Measurements from ENCODE around the gene MINDY2.
"Not testable (repeated sequence)": the region's sequence is repeated elsewhere in the genome, so short reads cannot be mapped to it uniquely, and the experiment has no call there.

The MINDY2 gene

DNA sequence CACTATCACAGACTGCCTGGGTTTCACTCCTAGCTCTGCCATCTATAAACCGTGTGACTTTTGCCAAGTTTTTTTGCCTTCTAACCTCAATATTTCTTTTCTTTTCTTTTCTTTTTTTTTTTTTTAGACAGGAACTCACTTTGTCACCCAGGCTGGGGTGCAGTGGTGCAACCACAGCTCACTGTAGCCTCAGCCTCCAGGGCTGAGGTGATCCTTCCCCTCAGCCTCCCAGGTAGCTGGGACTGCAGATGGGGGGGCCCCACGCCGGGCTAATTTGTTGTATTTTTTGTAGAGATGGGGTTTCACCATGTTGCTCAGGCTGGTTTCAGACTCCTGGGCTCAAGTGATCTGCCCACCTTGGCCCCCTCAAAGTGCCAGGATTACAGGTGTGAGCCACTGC lies 18.4 kb upstream of the MINDY2 start:
- DNase-seq: no peak

DNA sequence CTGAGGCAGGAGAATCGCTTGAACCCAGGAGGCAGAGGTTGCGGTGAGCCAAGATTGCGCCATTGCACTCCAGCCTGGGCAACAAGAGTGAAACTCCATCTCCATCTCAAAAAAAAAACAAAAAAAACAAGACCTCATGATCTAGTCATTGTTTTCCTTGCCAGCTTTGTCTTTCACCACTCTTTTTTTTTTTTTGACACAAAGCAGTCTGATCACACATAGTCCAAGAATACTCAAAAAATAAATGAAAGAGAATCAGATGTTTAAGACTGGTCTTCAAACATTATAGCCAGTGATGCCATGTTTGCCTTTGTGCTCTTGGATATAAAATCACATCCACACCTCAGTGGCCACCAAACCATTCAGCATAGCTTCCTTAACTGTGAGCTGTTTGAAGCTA lies 15.8 kb upstream of the MINDY2 start:
- DNase-seq: no peak

DNA sequence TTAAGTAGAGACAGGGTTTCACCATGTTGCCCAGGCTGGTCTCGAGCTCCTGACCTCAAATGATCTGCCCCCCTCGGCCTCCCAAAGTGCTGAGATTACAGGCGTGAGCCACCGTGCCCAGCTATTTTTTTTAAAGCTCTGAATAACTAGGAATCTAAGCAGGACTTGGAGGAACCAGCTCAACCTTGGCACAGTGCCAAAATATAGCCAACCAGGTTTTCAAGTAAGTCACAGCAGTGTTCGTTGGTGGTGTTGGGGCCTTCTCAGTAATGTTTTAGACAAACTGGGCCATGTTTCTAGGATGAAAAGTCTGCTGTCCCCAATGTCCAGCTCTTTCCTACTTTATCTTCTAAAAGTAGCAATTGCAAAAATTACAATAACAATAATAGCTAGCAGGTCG lies 15.1 kb upstream of the MINDY2 start:
- DNase-seq: no peak

DNA sequence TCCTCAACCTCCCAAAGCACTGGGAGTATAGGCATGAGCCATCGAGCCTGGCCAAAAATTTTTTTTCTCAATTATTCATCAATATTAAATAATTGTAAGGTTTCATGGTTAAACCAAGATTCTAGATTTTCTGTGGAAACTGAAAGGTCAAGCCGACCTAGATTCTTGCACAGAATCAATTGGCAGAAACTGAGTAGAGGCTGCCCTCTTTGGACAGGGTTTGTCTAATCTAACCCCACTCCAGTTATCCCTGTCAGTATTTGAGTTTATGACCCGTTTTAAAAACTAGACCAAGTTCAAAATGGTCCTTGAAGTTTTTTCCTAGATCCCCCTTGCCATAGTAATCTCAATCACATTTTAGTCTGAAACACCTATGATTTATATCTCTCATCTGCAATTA lies 13.0 kb upstream of the MINDY2 start:
- DNase-seq: no peak

DNA sequence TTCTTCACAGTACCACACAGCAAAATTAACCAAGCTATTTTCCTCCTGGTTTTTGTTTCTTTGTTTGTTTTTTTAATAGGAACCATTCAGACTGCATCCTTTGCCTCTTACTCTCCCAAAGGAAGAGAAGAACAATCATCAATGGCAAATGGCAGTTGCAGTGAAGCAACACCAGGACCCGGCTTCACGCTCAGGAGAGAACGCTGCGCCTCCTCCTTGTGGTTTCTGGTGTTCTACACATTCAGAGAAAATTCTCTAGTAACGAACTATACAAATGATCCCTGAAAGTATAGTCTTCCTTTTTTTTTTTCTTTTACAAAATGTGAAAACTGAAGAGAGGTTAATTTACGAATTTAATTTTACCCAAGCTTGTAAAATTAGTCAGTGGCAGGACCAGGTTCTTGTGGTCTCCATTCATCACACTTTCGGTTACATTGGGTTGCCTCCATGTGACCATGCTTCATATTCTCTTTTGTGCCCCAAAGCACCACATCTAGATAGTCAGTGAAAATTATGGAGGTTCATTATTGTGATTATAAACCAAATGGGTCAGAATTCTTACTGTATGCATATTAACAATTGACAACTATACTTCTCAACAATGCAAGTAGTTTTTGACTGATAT lies 10.6 kb upstream of the MINDY2 start:
- DNase-seq: no peak

DNA sequence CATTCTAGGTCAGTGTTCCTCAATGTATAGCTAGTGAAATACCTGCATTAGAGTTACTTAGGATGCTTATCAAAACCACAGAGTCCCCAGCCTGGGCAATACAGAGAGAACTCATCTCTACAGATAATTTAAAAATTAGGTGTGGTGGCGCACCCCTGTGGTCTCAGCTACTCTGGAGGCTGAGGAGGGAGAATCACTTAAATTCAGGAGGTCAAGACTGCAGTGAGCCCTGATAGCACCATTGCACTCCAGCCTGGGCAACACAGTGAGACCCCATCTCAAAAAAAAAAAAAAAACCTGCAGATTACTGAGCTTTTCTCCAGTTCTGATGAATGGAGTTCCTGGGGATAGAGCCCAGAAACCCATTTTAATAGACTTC lies 10.1 kb upstream of the MINDY2 start:
- peak in 1 of 2 experiments; percentile 4 for DNase-seq

DNA sequence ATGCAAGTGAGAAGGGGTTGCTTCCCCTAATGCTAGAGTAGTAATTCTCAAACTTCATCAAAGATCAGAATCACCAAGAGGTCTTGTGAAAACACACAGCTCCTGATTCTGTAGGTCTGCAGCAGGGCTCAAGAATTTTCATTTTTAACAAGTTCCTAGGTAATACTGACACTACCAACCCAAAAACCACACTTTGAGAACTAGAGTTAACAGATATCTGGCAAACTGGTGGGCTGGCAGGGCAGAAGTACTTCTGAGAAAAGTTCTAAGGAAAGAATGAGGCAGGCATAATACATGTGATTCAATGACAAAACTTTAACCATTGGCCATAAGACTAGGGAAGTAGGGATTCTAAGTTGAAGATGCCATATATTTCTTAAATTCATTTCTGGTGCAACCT lies 8.8 kb upstream of the MINDY2 start:
- no peak for DNase-seq

DNA sequence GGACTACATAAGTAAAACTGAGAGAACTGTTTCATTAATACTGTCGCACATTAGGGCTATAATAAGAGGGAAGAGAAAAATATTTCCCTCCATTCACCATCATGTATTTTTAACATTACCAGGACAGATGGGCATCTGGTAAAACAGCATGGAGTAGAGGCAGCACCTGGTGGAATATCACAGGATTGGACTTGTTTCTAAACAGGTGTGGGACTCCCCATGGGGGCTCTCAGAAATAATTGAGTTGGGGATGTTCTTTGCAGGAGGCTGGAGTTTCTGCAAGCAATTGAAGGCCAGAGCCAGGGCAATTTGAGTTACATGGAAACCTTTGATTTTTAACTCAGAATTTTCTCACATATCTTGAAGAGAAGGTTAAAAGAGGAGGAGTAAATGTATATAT lies 8.4 kb upstream of the MINDY2 start:
- DNase-seq: no peak

DNA sequence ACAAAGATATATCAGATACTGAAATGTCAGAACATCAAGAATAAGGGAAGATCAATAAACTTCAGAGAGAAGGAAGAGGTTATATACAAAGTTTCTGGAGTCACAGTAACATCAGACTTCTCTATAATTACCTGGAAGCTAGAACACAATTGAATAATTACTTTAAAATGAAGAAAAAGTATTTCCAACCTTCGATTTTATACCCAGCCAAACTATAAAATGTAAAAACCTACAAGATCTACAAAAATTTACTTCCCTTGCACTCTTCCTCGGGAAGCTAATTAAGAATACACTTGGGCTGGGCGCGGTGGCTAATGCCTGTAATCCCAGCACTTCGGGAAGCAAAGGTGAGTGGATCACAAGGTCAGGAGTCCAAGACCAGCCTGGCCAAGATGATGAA lies 6.6 kb upstream of the MINDY2 start:
- DNase-seq: no peak

DNA sequence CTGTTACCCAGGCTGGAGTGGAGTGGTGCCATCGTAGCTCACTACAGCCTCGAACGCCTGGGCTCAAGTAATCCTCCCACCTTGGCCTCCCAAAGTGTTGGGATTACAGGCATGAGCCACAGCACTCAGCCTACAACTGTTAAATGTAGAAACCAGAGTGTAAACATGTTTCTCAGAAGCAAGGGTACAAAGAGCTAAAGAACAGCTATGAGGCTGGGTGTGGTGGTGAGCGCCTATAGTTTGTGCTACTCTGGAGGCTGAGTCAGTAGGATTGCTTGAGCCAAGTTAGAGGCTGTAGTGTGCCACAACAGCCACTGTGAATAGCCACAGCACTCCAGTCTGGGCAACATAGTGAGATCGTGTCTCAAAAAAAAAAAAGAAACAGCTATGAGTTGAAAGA lies 4.8 kb upstream of the MINDY2 start:
- DNase-seq: no peak

DNA sequence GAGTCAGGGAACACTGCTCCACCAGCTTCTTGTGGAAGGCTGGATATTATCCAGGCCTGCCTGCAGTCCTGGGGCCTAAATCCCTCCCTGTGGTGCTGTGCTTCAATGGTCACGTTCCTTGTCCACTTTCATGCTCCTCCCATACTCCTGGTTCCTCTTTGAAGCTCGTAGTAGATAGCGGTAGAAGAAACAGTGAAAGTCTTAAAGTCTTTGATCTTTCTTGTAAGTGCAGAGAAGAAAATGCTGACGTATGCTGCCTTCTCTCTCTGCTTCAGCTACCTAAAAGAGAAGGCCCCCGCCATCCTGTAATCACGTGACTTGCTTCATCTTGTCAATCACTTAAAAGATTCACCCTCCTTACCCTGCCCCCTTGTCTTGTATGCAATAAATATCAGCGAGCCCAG lies 2.5 kb upstream of the MINDY2 start:
- not testable (repeated sequence) for DNase-seq

DNA sequence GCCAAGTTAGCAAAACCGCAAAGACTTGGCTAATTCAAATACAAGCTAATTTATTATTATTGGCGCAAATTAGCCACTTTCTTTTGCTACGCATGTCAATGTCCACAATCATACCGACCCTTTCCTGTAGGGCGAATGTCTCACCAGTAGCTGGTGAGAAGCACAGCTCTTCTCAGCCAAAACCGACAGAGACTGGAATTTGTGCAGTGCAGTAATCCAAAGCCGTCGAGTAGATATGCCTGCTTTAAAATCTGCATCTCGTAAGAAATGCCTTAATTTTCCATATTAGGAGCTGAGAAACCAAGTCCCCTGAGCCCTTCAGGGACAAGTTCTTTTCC lies 614 bp upstream of the MINDY2 start:
- peak in 1 of 2 experiments; percentile 9 for DNase-seq

DNA sequence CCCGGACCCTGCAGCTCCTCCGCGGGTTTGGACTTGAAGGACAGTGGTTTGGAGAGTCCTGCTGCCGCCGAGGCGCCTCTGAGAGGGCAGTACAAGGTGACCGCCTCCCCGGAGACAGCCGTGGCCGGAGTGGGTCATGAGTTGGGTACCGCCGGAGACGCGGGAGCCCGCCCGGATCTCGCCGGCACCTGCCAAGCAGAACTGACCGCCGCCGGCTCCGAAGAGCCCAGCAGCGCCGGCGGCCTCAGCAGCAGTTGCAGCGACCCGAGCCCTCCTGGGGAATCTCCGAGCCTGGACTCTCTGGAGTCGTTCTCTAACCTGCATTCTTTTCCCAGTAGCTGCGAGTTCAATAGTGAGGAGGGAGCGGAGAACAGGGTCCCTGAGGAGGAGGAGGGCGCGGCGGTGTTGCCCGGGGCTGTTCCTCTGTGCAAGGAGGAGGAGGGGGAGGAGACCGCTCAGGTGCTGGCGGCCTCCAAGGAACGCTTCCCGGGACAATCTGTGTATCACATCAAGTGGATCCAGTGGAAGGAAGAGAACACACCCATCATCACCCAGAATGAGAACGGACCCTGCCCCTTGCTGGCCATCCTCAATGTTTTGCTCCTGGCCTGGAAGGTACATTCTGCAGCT lies 634 bp downstream of the MINDY2 start:
- peak in 1 of 2 experiments; percentile 25 for DNase-seq

DNA sequence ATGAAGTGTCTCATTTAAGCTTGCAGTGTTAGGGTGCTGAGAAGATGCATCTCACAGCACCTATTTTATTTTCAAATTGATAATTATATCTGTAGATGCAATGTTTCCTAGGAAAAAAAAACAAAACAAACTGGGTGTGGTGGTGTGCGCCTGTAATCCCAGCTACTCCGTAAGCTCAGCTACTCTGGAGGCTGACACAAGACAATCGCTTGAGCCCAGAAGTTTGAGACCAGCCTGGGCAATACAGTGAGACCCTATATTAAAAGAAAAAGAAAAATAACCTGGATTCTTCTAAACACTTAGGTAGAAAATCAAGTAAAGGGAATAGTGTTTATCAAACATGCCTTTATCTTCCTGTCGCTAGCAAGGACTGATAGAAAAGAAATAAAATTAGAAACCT lies 1.9 kb downstream of the MINDY2 start:
- no peak for DNase-seq

DNA sequence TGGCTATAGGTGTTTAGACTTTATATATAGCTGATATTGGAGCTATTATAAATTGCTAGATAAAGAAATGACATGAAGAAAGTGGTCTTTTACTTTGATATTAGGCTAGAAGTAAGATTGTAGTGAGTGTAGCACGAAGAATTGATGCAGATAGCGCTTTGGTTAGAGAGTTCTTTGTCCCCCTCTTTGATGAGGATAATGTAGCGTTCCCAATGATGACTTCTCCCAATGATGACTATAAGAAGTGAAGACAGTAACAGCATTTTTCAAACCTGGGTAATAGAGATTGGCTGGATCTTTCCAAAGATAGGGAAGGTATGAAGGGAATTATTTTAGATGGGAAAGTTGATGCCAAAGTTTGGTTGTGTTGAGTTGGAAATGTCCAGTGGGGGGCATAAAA lies 4.3 kb downstream of the MINDY2 start:
- DNase-seq: no peak

DNA sequence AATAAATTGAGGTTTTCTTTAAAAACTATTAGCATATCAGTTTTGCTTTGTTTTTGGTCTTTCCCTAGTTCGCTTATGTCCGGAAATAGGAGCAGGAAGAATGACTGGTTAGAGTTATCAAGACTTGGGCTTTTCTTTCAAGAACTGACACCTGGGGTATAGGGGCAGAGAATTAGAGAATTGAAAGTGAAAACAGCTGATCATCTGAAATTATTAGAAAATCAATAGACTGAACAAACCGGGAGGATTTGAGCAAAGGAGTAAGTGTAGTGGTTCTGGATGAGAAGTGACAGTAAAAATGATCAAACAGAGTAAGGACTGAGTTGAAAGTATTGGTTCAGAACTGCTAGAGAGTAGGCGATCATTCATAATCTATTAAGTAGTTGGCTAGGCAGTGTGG lies 6.0 kb downstream of the MINDY2 start:
- DNase-seq: no peak

DNA sequence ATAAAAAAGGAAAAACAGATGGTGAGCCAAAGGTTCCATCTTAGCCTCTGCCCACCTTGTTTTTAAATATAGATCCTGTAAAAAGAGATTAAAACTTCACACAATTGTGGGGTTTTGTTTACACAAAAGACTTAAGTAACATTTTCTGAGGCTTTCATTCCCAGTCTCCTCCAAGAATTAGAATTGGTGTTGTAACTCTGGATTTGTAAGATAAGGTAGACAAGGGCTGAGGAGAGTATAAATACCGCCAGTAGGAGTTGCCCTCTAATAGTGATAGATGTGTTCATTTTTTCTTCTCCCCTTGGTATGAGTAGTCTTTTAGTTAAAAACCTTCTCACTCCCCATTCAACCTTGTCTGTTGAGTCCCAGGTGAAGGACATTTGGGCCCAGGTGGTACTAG lies 8.5 kb downstream of the MINDY2 start:
- DNase-seq: no peak

DNA sequence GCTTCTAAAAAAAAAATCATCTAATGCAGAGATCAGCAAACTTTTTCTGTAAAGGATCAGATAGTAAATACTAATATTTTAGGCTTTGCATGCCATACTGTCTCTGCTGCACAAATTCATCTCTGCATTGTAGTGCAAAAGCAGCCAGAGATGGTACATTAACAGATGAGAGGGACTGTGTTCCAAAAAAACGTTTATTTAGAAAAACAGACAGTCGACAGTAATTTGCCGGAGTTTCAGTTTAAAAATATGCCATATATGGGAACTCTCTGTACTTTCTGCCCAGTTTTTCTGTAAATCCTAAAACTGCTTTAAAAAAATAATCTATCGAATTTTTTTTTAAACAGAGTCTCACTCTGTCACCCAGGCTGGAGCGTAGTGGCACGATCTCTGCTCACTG lies 14.3 kb downstream of the MINDY2 start:
- DNase-seq: no peak

DNA sequence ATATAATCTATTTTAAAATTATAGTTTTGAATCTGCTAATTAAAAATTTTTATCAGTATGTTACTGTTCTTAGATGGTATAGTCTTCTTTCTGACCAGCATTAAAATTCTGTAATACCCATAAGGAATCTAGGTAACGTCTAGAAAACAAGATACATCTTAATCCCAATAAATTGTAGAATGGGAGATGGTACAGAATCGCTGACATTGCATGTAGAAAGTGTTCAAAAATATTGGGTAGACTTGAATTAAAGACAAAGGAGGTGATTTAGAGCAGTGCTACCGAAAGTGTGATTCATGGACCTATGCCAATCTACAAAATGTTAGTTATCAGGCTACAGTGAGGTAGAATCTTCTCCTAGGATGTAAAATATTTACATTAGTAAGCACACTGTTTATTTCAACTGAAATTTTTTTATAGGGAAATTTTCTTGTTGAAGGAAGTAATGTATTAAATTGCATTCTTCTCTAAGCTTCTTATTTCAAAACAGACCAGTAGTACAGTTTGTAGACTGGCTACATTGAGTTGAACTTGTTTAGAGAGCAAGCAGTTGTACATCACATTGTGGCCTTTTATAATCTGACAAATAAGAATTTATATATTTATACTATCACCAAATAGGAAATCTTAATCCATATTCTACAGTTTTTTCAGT lies 17.1 kb downstream of the MINDY2 start:
- no peak for DNase-seq

DNA sequence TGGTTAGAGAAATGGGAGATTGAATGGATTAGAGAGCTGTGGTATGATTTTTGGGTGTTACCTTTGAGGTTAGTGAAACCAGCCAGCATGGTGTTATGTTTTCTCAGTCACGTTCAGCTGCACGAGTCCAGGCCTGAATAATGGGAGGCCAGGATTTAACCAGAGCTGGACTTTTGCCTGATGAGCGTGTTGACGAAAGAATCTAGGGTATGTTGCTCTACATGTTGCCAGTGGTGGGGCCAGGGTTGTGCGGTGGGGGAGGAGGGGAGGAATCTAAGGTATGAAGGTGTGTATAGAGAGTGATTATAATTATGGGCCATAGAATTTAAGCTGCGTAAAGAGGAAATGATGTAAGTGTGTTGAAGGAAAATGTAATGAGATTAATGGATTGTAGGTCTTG lies 22.8 kb downstream of the MINDY2 start:
- DNase-seq: no peak

DNA sequence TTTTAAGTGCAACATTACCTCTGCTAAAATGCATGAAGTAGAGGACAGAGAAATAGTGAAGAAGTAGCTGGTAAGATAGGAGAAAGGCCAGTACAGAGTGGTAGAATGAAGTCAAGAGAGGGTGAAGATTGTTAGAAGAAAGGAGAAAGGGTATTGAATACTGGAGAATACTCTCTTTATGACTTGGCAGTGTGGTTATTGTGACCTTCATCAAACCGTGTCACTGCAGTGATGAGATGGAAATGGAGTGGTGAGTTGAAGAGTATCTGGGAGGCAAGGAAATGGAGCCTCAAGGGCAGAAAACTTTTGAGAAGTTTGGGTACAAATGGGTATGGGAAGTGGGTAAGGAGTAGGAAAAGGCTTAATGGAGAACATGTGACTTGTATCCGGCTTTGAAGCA lies 24.7 kb downstream of the MINDY2 start:
- no peak for DNase-seq

DNA sequence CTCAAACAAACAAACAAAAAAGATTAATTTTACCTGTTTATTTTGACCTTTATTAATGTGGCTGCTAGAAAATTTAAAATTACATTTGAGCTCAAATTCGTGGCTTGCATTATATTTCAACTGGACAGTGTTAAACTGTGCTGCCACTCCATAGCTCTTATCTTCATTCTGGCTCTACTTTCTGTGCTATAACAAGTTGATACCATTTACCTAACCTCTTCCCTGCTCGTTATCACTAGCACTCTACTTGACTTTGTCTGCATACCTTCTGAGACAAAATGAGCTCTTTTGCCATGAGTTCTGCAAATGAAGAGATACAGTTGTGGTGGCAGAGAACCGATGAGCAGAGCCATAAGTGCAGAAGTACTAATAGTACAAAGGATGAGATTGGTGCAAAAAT lies 26.4 kb downstream of the MINDY2 start:
- DNase-seq: no peak

DNA sequence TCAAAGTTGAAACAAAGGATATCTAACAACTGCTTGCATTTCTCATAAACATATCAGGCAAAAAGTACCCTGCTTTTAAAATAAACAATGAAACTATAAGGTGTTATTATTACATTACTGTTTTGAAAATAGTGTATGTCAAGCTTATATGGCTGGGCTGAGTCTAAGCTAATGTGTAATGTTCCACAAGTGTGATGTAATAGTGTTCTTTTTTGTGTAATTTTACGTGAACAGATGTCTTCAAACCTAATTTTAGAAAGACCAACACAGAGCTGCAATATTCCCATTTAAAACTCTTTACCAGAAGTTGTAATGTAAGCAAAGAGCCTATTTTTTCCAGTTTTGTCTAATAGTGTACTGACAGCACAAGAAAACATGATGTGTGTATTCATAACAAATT lies 34.0 kb downstream of the MINDY2 start:
- DNase-seq: no peak

DNA sequence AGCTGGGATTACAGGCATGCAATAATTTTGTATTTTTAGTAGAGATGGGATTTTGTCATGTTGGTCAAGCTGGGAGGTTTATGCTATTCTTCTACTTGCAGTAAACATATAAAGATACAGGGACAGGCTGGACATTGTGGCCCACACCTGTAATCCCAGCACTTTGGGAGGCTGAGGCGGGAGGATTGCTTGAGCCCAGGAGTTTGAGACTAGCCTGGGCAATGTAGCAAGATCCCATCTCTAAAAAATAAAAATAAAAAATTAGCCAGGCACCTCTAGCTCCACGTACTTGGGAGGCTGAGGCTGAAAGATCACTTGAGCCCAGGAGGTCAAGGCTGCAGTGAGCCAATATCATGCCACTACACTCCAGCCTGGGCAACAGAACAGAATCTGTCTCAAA lies 52.2 kb downstream of the MINDY2 start:
- not testable (repeated sequence) for DNase-seq

DNA sequence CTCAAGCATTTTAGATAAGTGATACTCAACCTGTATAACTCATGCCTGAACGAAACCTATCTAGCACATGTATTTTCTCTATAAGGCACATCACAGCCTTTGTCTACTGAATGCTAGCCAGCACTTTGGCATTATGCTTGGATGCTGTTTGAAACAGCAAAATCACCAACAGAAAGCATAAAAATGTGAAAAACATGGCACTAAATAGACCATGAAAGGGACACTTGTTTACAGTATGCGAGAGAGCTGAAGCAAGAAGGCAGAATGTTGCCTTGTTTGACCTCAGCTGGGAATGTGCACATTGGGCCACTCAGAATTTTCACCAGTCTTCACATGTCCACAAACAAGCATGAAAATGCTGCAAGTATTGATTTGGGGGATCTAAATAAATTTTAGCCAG lies 59.5 kb downstream of the MINDY2 start:
- no peak for DNase-seq

Data from stimulated activated CD4-positive, alpha-beta T cell treated with anti-CD3 and anti-CD28 coated beads, Interleukin-4, amount 100 ng/mL, for 4 hours (primary cell).